Keratinocyte (primary cell): Measurements from ENCODE around the gene CPSF2. TPM values are rescaled to one million over a fixed set of nuclear protein-coding genes. Genes with fewer than 3 reads are reported as not detected.
A peak's percentile ranks its signal among the peaks of the same experiment; 100 is the strongest.

Experiments used
- DNase-seq: peaks from one replicate; pipeline ENCODE4 v3.0.0-alpha.2; 2011; ENCODE audit warnings: low read depth, missing footprints, low spot score
- FAIRE-seq: peaks from 2 replicates; lab custom pipeline; 2011; peaks lifted over from hg19 to GRCh38; lab: Jason Lieb, UNC
- H2AFZ ChIP-seq: 2 replicates; pipeline ENCODE4 v1.6.0; 2012; ENCODE audit warnings: low read length, control low read depth, inconsistent platforms; ENCODE audit not compliant: control insufficient read depth
- H3K27ac ChIP-seq: 2 replicates; pipeline ENCODE4 v1.5.1; 2011; ENCODE audit warnings: low read length; ENCODE audit not compliant: control insufficient read depth, insufficient read depth
- H3K27me3 ChIP-seq: 3 replicates; pipeline ENCODE4 v1.6.0; 2011; ENCODE audit warnings: low read length; ENCODE audit not compliant: control insufficient read depth, insufficient read depth; ENCODE audit errors: extremely low read depth
- H3K36me3 ChIP-seq, 2 experiments: 2 replicates in 1 of 2; 3 replicates in 1 of 2; pipeline ENCODE4 v1.5.1; 2011; ENCODE audit warnings: low read length in 2 of 2, mild to moderate bottlenecking in 1 of 2; ENCODE audit not compliant: control insufficient read depth in 2 of 2, insufficient read depth in 2 of 2; ENCODE audit errors: extremely low read depth in 1 of 2
- H3K4me1 ChIP-seq: 3 replicates; pipeline ENCODE4 v1.5.1; 2011; ENCODE audit warnings: low read length; ENCODE audit not compliant: control insufficient read depth, insufficient read depth; ENCODE audit errors: extremely low read depth
- H3K4me2 ChIP-seq: 3 replicates; pipeline ENCODE4 v1.6.0; 2011; ENCODE audit warnings: low read depth, low read length; ENCODE audit not compliant: control insufficient read depth, insufficient read depth; ENCODE audit errors: extremely low read depth
- H3K4me3 ChIP-seq, 3 experiments: fragments of 200-600 bp in 1 of 3; sonication (generic) in 1 of 3; 2 replicates in 2 of 3; 3 replicates in 1 of 3; pipeline ENCODE4 v1.5.1; 2011 to 2016; ENCODE audit warnings: low read length in 3 of 3, mild to moderate bottlenecking in 3 of 3, control low read depth in 2 of 3, inconsistent platforms in 1 of 3, low read depth in 1 of 3, mixed read lengths in 1 of 3, mixed run types in 1 of 3, moderate library complexity in 1 of 3; ENCODE audit not compliant: control insufficient read depth in 2 of 3, insufficient read depth in 2 of 3; ENCODE audit errors: extremely low read depth in 1 of 3
- H3K79me2 ChIP-seq: 2 replicates; pipeline ENCODE4 v1.6.0; 2012; ENCODE audit warnings: low read length; ENCODE audit not compliant: control insufficient read depth, insufficient read depth
- H3K9ac ChIP-seq: 3 replicates; pipeline ENCODE4 v1.6.0; 2011; ENCODE audit warnings: low read length; ENCODE audit not compliant: control insufficient read depth, insufficient read depth; ENCODE audit errors: extremely low read depth
- H3K9me1 ChIP-seq: 3 replicates; pipeline ENCODE4 v1.6.0; 2011; ENCODE audit warnings: low read length; ENCODE audit not compliant: control insufficient read depth, insufficient read depth; ENCODE audit errors: extremely low read depth
- H3K9me3 ChIP-seq: 2 replicates; pipeline ENCODE4 v1.5.1; 2012; ENCODE audit warnings: low read depth, low read length; ENCODE audit not compliant: control insufficient read depth
- H4K20me1 ChIP-seq: 3 replicates; pipeline ENCODE4 v1.6.0; 2011; ENCODE audit warnings: low read length; ENCODE audit not compliant: control insufficient read depth, insufficient read depth; ENCODE audit errors: extremely low read depth
- CTCF ChIP-seq, 3 experiments: IDR thresholded peaks in 1 of 3; conservative IDR thresholded peaks in 1 of 3; optimal IDR thresholded peaks in 1 of 3; 2 replicates in 2 of 3; 3 replicates in 1 of 3; pipeline versions ENCODE3 to v1.5.1; 2011; ENCODE audit warnings: low read length in 3 of 3, mild to moderate bottlenecking in 3 of 3, moderate library complexity in 2 of 3, control low read depth in 1 of 3, inconsistent platforms in 1 of 3; ENCODE audit not compliant: insufficient read depth in 2 of 3; ENCODE audit errors: extremely low read depth in 1 of 3
- EZH2 ChIP-seq: IDR thresholded peaks from one replicate; pipeline ENCODE4 v1.6.1; 2012; ENCODE audit warnings: inconsistent platforms, mild to moderate bottlenecking, low read length, moderate library complexity
- dilution Hi-C: fragments of 300-500 bp; cut with MboI; formaldehyde crosslinking; loops from one replicate; pipeline ENCODE4 v1.7.0; 2020; ENCODE audit warnings: low sequenced_read_pairs; ENCODE audit not compliant: extremely low pct_ligation_motif_present
- polyA plus RNA-seq, 5 experiments: library from polyadenylated mRNA; depleted of rRNA in 3 of 5; stranded (reverse) in 3 of 5; stranded (forward) in 1 of 5; unstranded in 1 of 5; fragments of >200 nt; gene quantifications; 1 replicate in 1 of 5; 2 replicates in 3 of 5; 3 replicates in 1 of 5; pipeline versions ENCODE4 v1.2.1 to v1.2.3, GENCODE V29; 2011 to 2012; ENCODE audit warnings: missing spikeins in 2 of 5, low read depth in 1 of 5, low replicate concordance in 1 of 5

The CPSF2 gene
- polyA plus RNA-seq, 1 donor (not counting 4 experiments of a cell fraction or from before 2014, with no cell fraction given) = 67.9 TPM

GRCh38 chr14:92105073-92105892 is 16.5 kb upstream of the CPSF2 start:
- dilution Hi-C loops = no loop called here
- Histone ChIP-seq H3K9ac (peak overlapping the region; percentile 97), H3K36me3 (no peaks in the 10 kb centered on the region), H3K4me1 (peaks cover 5% of the 10 kb centered on the region), H3K9me3 (no peaks in the 10 kb centered on the region), H3K9me1 (no peaks in the 10 kb centered on the region), H3K79me2 (peaks cover 38% of the 10 kb centered on the region), H3K4me3 (peak overlapping the region; percentile 86 to 98 (median 95)), H3K4me2 (peak overlapping the region; percentile 97), H3K27me3 (no peaks in the 10 kb centered on the region), H2AFZ (peak overlapping the region; percentile 99), H3K27ac (peak overlapping the region; percentile 93), H4K20me1 (no peaks in the 10 kb centered on the region)
- no peak for TF ChIP-seq EZH2
- no peak for TF ChIP-seq CTCF (optimal IDR thresholded peaks at IDR 0.05 in 1 of 3, IDR thresholded peaks at IDR 0.05 in 1 of 3, conservative IDR thresholded peaks at IDR 0.05 in 1 of 3; ENCODE audit: extremely low read depth in 1 of 3, insufficient read depth in 2 of 3, low read length in 3 of 3)
- no peak for DNase-seq
- no peak for FAIRE-seq

- Histone ChIP-seq H4K20me1 (no peaks in the 10 kb centered on the region), H3K36me3 (no peaks in the 10 kb centered on the region), H3K9ac (peak overlapping the region; percentile 97), H3K4me1 (peaks cover 5% of the 10 kb centered on the region), H3K9me1 (no peaks in the 10 kb centered on the region), H2AFZ (peak overlapping the region; percentile 99), H3K79me2 (peaks cover 36% of the 10 kb centered on the region), H3K4me2 (peak overlapping the region; percentile 97), H3K4me3 (peak overlapping the region; percentile 86 to 98 (median 95)), H3K27ac (peak overlapping the region; percentile 93), H3K9me3 (no peaks in the 10 kb centered on the region), H3K27me3 (no peaks in the 10 kb centered on the region)
- peak; percentile 9 for FAIRE-seq
- dilution Hi-C loops = no loop called here
- TF ChIP-seq CTCF (optimal IDR thresholded peaks at IDR 0.05 in 1 of 3, IDR thresholded peaks at IDR 0.05 in 1 of 3, conservative IDR thresholded peaks at IDR 0.05 in 1 of 3; ENCODE audit: extremely low read depth in 1 of 3, insufficient read depth in 2 of 3, low read length in 3 of 3) (no peak), EZH2 (no peak)
- no peak for DNase-seq
These were observed 16.0 kb upstream of the CPSF2 start for GRCh38 chr14:92105893-92106142.
